Measurements from ENCODE around the gene MARCO.

Gene MARCO

DNA sequence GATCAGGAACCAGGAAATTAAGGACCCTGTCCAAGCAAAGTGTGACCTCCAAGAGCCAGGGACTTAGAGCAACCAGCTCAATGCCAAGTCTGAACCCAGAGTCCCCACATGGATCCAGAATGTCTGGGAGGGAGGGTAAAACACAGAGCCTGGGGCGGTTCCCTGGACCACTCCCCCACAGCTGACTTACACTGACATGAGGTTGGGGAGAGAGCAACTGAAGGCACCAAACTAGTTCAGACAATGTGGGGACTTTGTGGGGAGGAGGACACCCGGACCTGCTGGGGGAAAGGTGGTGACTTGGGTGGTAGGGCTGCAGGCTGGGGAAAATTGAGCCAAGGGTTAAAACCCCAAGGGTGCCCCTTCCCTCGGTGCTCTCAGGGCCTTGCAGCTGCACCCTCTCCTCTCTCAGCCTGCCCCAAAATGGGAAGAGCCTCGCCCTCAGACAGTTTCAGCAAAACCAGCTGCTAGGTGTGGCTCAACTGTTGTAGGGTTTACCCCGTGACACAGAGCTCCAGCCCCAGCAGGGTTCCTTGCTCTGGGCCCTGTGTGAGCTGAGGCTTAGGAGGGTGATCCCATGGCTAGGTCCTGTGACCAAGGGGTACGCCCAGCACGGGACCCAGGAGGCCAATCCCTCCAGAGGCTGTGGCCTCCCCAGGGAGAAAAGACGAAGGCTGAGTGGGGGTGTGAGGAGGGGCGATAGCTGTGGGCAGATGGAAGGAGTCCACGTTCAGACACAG is 28.6 kb downstream of the MARCO start:
- no peak overlapping the region for H2AFZ ChIP-seq (ENCODE audit: low read depth, low read length)
- H3K36me3 ChIP-seq (replicated peaks; ENCODE audit: low read depth, low read length), result no peaks in the 10 kb centered on the region
- no peaks in the 10 kb centered on the region for H4K20me1 ChIP-seq (ENCODE audit: insufficient read depth, low read length)
- no peaks in the 10 kb centered on the region for H3K79me2 ChIP-seq (ENCODE audit: low read length)
- H3K9ac ChIP-seq (ENCODE audit: low read length), result no peak overlapping the region
- TF ChIP-seq, protein P1, sequence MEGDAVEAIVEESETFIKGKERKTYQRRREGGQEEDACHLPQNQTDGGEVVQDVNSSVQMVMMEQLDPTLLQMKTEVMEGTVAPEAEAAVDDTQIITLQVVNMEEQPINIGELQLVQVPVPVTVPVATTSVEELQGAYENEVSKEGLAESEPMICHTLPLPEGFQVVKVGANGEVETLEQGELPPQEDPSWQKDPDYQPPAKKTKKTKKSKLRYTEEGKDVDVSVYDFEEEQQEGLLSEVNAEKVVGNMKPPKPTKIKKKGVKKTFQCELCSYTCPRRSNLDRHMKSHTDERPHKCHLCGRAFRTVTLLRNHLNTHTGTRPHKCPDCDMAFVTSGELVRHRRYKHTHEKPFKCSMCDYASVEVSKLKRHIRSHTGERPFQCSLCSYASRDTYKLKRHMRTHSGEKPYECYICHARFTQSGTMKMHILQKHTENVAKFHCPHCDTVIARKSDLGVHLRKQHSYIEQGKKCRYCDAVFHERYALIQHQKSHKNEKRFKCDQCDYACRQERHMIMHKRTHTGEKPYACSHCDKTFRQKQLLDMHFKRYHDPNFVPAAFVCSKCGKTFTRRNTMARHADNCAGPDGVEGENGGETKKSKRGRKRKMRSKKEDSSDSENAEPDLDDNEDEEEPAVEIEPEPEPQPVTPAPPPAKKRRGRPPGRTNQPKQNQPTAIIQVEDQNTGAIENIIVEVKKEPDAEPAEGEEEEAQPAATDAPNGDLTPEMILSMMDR (IDR thresholded peaks at IDR 0.05; ENCODE audit: low read depth, low read length), result no peak
- TF ChIP-seq EZH2phosphoT487 (IDR thresholded peaks at IDR 0.05; ENCODE audit: low read depth), result no peak
- H3K4me2 ChIP-seq (ENCODE audit: low read length), result no peak overlapping the region
- H3K4me3 ChIP-seq (ENCODE audit: low read length), result no peak overlapping the region
- peaks cover 9% of the 10 kb centered on the region for H3K27me3 ChIP-seq (ENCODE audit: low read depth, low read length)
- H3K4me1 ChIP-seq (ENCODE audit: low read length), result no peaks in the 10 kb centered on the region
- no peak overlapping the region for H3K27ac ChIP-seq (ENCODE audit: low read length)
- H3K9me3 ChIP-seq (ENCODE audit: insufficient read depth, low read length), result no peaks in the 10 kb centered on the region

DNA sequence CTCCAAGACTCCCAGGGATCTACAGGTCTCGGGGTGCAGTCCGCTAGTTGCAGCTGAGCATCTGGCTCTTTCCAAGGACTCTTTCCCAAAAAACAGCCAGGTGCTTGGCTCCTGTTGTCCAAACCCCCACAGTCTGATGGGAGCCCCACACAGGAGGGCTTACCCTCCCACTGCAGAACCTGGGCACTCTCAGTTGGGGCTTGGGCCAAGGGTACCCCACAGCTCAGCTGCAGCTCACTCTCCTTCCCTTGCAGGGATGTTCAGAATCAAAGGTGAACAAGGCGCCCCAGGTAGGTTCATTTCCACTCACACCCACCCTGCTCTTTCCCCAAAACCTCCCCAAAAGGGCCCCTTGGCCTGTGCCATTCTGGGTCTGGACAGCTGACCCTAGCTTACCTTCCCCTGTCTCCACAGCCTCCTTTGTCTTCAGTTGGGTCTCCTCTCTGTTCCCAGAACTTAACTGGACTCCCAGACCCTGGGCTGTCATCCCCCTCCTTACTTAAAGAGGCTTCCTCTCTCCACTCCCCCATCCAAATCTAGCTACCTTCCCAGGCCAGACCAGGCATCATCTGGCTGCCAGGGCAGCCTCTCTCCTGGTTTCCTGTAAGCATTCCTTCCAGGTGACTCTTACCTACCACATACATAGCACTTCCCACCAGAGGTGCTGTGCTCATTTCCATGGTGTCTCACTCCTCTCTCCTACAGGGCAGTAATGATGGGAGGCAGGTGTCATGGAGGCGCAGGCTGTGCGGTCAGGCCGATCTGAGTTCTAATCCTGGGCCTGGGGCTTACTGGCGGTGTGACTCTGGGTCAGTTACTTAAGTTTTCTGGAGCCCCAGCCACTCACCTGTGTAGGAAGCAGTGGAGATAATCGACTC is 29.5 kb downstream of the MARCO start:
- H3K27ac ChIP-seq (ENCODE audit: low read length), result no peak overlapping the region
- no peaks in the 10 kb centered on the region for H3K79me2 ChIP-seq (ENCODE audit: low read length)
- no peaks in the 10 kb centered on the region for H3K4me1 ChIP-seq (ENCODE audit: low read length)
- H3K4me2 ChIP-seq (ENCODE audit: low read length), result no peak overlapping the region
- H3K4me3 ChIP-seq (ENCODE audit: low read length), result no peak overlapping the region
- H4K20me1 ChIP-seq (ENCODE audit: insufficient read depth, low read length), result no peaks in the 10 kb centered on the region
- no peak overlapping the region for H2AFZ ChIP-seq (ENCODE audit: low read depth, low read length)
- peaks cover 13% of the 10 kb centered on the region for H3K27me3 ChIP-seq (ENCODE audit: low read depth, low read length)
- no peaks in the 10 kb centered on the region for H3K36me3 ChIP-seq (replicated peaks; ENCODE audit: low read depth, low read length)
- TF ChIP-seq, protein P1 (IDR thresholded peaks at IDR 0.05; ENCODE audit: low read depth, low read length), result no peak
- no peak for TF ChIP-seq EZH2phosphoT487 (IDR thresholded peaks at IDR 0.05; ENCODE audit: low read depth)
- H3K9ac ChIP-seq (ENCODE audit: low read length), result no peak overlapping the region
- H3K9me3 ChIP-seq (ENCODE audit: insufficient read depth, low read length), result no peaks in the 10 kb centered on the region

DNA sequence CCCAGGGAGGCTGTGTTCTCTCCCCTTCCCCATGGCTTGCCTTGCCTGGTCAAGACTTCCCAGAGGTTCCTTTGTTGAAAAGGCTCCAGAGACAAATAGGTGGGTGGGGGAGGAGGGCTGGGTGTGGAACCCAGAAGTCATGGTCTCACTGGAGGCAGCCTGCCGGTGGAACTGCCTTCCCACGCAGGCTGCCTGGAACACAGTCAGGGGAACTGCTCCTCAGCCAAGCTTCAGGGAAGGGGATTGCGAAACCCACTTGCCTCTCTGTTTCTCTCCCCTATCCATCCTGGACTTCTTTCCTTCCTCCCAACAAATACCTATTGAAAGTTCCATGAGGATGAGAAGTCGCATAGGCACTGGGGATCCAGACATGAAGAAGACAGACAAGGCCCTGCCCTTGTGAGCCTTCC is 31.6 kb downstream of the MARCO start:
- Histone ChIP-seq H3K36me3 (replicated peaks; ENCODE audit: low read depth, low read length) (no peaks in the 10 kb centered on the region), H3K79me2 (ENCODE audit: low read length) (no peaks in the 10 kb centered on the region), H2AFZ (ENCODE audit: low read depth, low read length) (no peak overlapping the region), H3K4me2 (ENCODE audit: low read length) (no peak overlapping the region), H3K9ac (ENCODE audit: low read length) (no peak overlapping the region), H3K4me3 (ENCODE audit: low read length) (no peak overlapping the region), H3K27me3 (ENCODE audit: low read depth, low read length) (peaks cover 17% of the 10 kb centered on the region), H3K4me1 (ENCODE audit: low read length) (no peaks in the 10 kb centered on the region), H3K9me3 (ENCODE audit: insufficient read depth, low read length) (no peaks in the 10 kb centered on the region), H3K27ac (ENCODE audit: low read length) (no peak overlapping the region), H4K20me1 (ENCODE audit: insufficient read depth, low read length) (no peaks in the 10 kb centered on the region)
- TF ChIP-seq EZH2phosphoT487 (IDR thresholded peaks at IDR 0.05; ENCODE audit: low read depth), result no peak
- TF ChIP-seq, protein P1 (IDR thresholded peaks at IDR 0.05; ENCODE audit: low read depth, low read length), result no peak

Data from OCI-LY3 (cell line).